ENCODE measurements around the gene DYRK3. TPM values are rescaled to one million over a fixed set of nuclear protein-coding genes. Genes with fewer than 3 reads are reported as not detected.

The DYRK3 gene
- total and polyA plus RNA-seq, 2 of the 13 experiments (the other 11 are each of a cell fraction or from before 2014, with no cell fraction given): 0.48 to 2.8 TPM

DNA sequence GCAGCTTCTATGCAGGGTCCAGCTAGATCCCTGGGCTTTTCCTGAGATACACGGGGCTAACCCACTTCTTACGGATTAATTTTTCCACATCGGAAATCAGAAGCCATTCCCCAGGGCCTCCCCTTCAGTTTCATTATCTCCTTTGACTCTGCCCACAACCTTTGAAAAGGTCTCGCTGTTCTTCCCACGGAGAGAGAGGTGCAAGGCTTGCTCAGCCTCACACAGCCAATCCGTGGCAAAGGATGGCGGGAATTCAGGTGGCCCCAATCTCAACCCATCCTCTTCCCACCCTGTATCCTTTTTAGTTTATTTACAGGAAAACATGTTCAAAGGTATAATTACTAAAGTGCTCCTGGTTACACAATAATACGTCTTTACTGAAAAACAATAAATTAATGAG is 48.7 kb downstream of the DYRK3 start:
- FAIRE-seq (no peak), ATAC-seq (no peak), DNase-seq (ENCODE audit: low spot score) (no peak)
- POLR2A ChIA-PET: interaction anchor here (0.8 to 1.2 kb wide), 4 partner anchors 10 to 71 kb away, joined by 3 to 6 read pairs (median 3); partner anchors contain the start of gene DYRK3
- Histone ChIP-seq H3K9ac (ENCODE audit: insufficient read depth, low read depth, low read length) (0 out of 2 replicates have a peak overlapping the region, but pooled peaks have one; percentile 26), H4K20me1 (ENCODE audit: insufficient read depth, low read length) (peaks cover 24% of the 10 kb centered on the region; the same call in 1 of the 2 replicates), H2AFZ (ENCODE audit: low read length) (no peak overlapping the region), H3K27me3 (ENCODE audit: control insufficient read depth in 1 of 2, insufficient read depth in 2 of 2, low read length in 2 of 2) (peaks cover 3 to 11% of the 10 kb centered on the region in 2 experiments; a peak in 3 of 5 replicates), H3K4me3 (replicated peaks in 1 of 3; ENCODE audit: insufficient read depth in 1 of 3, low read depth in 2 of 3, low read length in 3 of 3) (peak overlapping the region in 2 of 3 experiments; percentile 49 to 66; a peak in 3 of 6 replicates), H3K4me1 (ENCODE audit: insufficient read depth, low read length) (peaks cover 74% of the 10 kb centered on the region), H3K36me3 (replicated peaks in 1 of 2; ENCODE audit: control insufficient read depth in 1 of 2, insufficient read depth in 2 of 2, low read length in 2 of 2) (no peaks in the 10 kb centered on the region), H3K4me2 (ENCODE audit: low read depth, low read length) (peak overlapping the region; percentile 97), H3K79me2 (ENCODE audit: insufficient read depth, low read length) (peaks cover 29% of the 10 kb centered on the region), H3K9me3 (ENCODE audit: low read length) (no peaks in the 10 kb centered on the region), H3K27ac (ENCODE audit: extremely low read length, insufficient read depth, low read length) (no peak overlapping the region)
- intact Hi-C loops (cut with micrococcal nuclease; ENCODE audit: unreplicated experiment): loop anchor here (5.0 kb wide), 1 partner anchor 72 kb away; the partner anchor contains the start of gene EIF2D
- WGBS (ENCODE audit: low lambda C conversion rate): 45% methylated on average over 8 of the region's 8 CpGs
- TSS peak; percentile 72 for BruUV-seq (replicated peaks)
- CTCF ChIA-PET (ENCODE audit: low intra/inter-chr PET ratio, low total read pairs): no interaction called here
- in situ Hi-C loops (cut with HindIII; ENCODE audit: extremely low pct_ligation_motif_present, low pct_unique_long_range_greater_than_20kb): no loop called here
- TF ChIP-seq, protein P1, sequence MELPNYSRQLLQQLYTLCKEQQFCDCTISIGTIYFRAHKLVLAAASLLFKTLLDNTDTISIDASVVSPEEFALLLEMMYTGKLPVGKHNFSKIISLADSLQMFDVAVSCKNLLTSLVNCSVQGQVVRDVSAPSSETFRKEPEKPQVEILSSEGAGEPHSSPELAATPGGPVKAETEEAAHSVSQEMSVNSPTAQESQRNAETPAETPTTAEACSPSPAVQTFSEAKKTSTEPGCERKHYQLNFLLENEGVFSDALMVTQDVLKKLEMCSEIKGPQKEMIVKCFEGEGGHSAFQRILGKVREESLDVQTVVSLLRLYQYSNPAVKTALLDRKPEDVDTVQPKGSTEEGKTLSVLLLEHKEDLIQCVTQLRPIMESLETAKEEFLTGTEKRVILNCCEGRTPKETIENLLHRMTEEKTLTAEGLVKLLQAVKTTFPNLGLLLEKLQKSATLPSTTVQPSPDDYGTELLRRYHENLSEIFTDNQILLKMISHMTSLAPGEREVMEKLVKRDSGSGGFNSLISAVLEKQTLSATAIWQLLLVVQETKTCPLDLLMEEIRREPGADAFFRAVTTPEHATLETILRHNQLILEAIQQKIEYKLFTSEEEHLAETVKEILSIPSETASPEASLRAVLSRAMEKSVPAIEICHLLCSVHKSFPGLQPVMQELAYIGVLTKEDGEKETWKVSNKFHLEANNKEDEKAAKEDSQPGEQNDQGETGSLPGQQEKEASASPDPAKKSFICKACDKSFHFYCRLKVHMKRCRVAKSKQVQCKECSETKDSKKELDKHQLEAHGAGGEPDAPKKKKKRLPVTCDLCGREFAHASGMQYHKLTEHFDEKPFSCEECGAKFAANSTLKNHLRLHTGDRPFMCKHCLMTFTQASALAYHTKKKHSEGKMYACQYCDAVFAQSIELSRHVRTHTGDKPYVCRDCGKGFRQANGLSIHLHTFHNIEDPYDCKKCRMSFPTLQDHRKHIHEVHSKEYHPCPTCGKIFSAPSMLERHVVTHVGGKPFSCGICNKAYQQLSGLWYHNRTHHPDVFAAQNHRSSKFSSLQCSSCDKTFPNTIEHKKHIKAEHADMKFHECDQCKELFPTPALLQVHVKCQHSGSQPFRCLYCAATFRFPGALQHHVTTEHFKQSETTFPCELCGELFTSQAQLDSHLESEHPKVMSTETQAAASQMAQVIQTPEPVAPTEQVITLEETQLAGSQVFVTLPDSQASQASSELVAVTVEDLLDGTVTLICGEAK (IDR thresholded peaks at IDR 0.05): no peak
- TF ChIP-seq, protein P1 (CRISPR knock-in tag; IDR thresholded peaks at IDR 0.05): no peak
- TF ChIP-seq ZNF501 (CRISPR knock-in tag; IDR thresholded peaks at IDR 0.05) (no peak), ZNF737 (CRISPR knock-in tag; IDR thresholded peaks at IDR 0.05; ENCODE audit: borderline replicate concordance) (no peak), MIER2 (CRISPR knock-in tag; IDR thresholded peaks at IDR 0.05) (no peak), PTBP1 (IDR thresholded peaks at IDR 0.05; ENCODE audit: low read depth, low read length, poor library complexity, severe bottlenecking) (no peak), HMGXB3 (CRISPR knock-in tag; IDR thresholded peaks at IDR 0.05; ENCODE audit: borderline replicate concordance) (no peak), JUN (CRISPR knock-in tag; IDR thresholded peaks at IDR 0.05) (no peak), ZNF761 (CRISPR knock-in tag; conservative IDR thresholded peaks at IDR 0.05) (no peak), RAD21 (CRISPR knock-in tag; IDR thresholded peaks at IDR 0.05) (no peak), IKZF4 (CRISPR knock-in tag; IDR thresholded peaks at IDR 0.05; ENCODE audit: borderline replicate concordance, low read depth, not compliant biosample characterization) (no peak), TBX2 (CRISPR knock-in tag; IDR thresholded peaks at IDR 0.05; ENCODE audit: borderline replicate concordance) (no peak)
